Measurements from ENCODE around the gene CDH23. TPM values are rescaled to one million over a fixed set of nuclear protein-coding genes. Genes with fewer than 3 reads are reported as not detected.

The CDH23 gene
- total RNA-seq, 1 experiment from 2014 or later = not detected

DNA sequence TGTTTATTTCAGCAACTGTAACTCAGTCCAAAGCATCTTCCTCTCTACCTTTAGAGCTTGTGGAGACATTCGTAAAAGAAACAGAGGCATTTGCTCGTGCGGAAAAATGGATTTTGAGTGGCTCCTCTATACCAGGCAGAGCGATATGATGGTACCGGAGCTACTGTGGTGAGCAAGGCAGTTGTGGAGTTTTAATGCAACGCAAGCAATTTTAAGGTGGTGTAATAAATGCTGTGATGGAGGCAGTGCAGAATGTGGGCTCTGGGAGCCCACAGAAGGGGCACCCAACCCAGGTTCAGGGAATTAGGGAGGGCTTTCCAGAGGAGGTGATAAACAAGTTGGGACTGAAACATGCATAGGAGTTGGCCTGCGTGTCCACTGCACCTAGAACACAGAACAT, 149.5 kb downstream of the CDH23 start:
- no peak overlapping the region for H2AFZ ChIP-seq (ENCODE audit: low read length)
- no peaks in the 10 kb centered on the region for H3K36me3 ChIP-seq (ENCODE audit: low read depth, low read length)
- ChIA-PET POLR2A (ENCODE audit: unreplicated experiment) (no interaction called here), CTCF (no interaction called here)
- intact Hi-C loops (cut with micrococcal nuclease) = no loop called here
- H3K4me2 ChIP-seq (ENCODE audit: low read length) = no peak overlapping the region
- DNase-seq (no peak), ATAC-seq (no peak)
- TF ChIP-seq EZH2phosphoT487 (IDR thresholded peaks at IDR 0.05; ENCODE audit: borderline replicate concordance, low read length) = no peak
- TF ChIP-seq EZH2 (IDR thresholded peaks at IDR 0.05; ENCODE audit: low read length, unreplicated experiment) = no peak
- TF ChIP-seq, protein P1, sequence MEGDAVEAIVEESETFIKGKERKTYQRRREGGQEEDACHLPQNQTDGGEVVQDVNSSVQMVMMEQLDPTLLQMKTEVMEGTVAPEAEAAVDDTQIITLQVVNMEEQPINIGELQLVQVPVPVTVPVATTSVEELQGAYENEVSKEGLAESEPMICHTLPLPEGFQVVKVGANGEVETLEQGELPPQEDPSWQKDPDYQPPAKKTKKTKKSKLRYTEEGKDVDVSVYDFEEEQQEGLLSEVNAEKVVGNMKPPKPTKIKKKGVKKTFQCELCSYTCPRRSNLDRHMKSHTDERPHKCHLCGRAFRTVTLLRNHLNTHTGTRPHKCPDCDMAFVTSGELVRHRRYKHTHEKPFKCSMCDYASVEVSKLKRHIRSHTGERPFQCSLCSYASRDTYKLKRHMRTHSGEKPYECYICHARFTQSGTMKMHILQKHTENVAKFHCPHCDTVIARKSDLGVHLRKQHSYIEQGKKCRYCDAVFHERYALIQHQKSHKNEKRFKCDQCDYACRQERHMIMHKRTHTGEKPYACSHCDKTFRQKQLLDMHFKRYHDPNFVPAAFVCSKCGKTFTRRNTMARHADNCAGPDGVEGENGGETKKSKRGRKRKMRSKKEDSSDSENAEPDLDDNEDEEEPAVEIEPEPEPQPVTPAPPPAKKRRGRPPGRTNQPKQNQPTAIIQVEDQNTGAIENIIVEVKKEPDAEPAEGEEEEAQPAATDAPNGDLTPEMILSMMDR (conservative IDR thresholded peaks at IDR 0.05; ENCODE audit: low read depth, low read length) = no peak
- H3K27ac ChIP-seq (ENCODE audit: low read length) = no peak overlapping the region
- H3F3A ChIP-seq (ENCODE audit: low read length, unreplicated experiment) = no peaks in the 10 kb centered on the region
- H3K9me3 ChIP-seq (ENCODE audit: low read length) = no peaks in the 10 kb centered on the region
- no peaks in the 10 kb centered on the region for H3K4me1 ChIP-seq (ENCODE audit: insufficient read depth, low read length)
- peaks cover 48% of the 10 kb centered on the region for H3K27me3 ChIP-seq (ENCODE audit: low read length)
- no TSS peak for BruUV-seq (replicated peaks)
- H3K4me3 ChIP-seq (ENCODE audit: low read length) = no peak overlapping the region
- H3K9ac ChIP-seq (ENCODE audit: low read length) = no peak overlapping the region
- H4K20me1 ChIP-seq (ENCODE audit: low read length) = no peaks in the 10 kb centered on the region
- no peaks in the 10 kb centered on the region for H3K79me2 ChIP-seq (ENCODE audit: low read length)
- H3K9me2 ChIP-seq (replicated peaks; ENCODE audit: low read length) = no peaks in the 10 kb centered on the region

GRCh38 chr10:71547312-71547711, 150.6 kb downstream of the CDH23 start:
- no peaks in the 10 kb centered on the region for H3K79me2 ChIP-seq (ENCODE audit: low read length)
- no peaks in the 10 kb centered on the region for H4K20me1 ChIP-seq (ENCODE audit: low read length)
- intact Hi-C loops (cut with micrococcal nuclease) = no loop called here
- POLR2A ChIA-PET (ENCODE audit: unreplicated experiment) = no interaction called here
- no peak overlapping the region for H3K27ac ChIP-seq (ENCODE audit: low read length)
- H3K4me2 ChIP-seq (ENCODE audit: low read length) = no peak overlapping the region
- H3K36me3 ChIP-seq (ENCODE audit: low read depth, low read length) = no peaks in the 10 kb centered on the region
- no peak overlapping the region for H3K4me3 ChIP-seq (ENCODE audit: low read length)
- TF ChIP-seq EZH2phosphoT487 (IDR thresholded peaks at IDR 0.05; ENCODE audit: borderline replicate concordance, low read length) = no peak
- TF ChIP-seq, protein P1 (conservative IDR thresholded peaks at IDR 0.05; ENCODE audit: low read depth, low read length) = no peak
- no peak for TF ChIP-seq EZH2 (IDR thresholded peaks at IDR 0.05; ENCODE audit: low read length, unreplicated experiment)
- CTCF ChIA-PET = no interaction called here
- DNase-seq (no peak), ATAC-seq (no peak)
- H3K9ac ChIP-seq (ENCODE audit: low read length) = no peak overlapping the region
- no peaks in the 10 kb centered on the region for H3F3A ChIP-seq (ENCODE audit: low read length, unreplicated experiment)
- no peaks in the 10 kb centered on the region for H3K9me2 ChIP-seq (replicated peaks; ENCODE audit: low read length)
- no peaks in the 10 kb centered on the region for H3K4me1 ChIP-seq (ENCODE audit: insufficient read depth, low read length)
- H3K9me3 ChIP-seq (ENCODE audit: low read length) = no peaks in the 10 kb centered on the region
- BruUV-seq (replicated peaks) = no TSS peak
- no peak overlapping the region for H2AFZ ChIP-seq (ENCODE audit: low read length)
- peaks cover 39% of the 10 kb centered on the region for H3K27me3 ChIP-seq (ENCODE audit: low read length)

DNA sequence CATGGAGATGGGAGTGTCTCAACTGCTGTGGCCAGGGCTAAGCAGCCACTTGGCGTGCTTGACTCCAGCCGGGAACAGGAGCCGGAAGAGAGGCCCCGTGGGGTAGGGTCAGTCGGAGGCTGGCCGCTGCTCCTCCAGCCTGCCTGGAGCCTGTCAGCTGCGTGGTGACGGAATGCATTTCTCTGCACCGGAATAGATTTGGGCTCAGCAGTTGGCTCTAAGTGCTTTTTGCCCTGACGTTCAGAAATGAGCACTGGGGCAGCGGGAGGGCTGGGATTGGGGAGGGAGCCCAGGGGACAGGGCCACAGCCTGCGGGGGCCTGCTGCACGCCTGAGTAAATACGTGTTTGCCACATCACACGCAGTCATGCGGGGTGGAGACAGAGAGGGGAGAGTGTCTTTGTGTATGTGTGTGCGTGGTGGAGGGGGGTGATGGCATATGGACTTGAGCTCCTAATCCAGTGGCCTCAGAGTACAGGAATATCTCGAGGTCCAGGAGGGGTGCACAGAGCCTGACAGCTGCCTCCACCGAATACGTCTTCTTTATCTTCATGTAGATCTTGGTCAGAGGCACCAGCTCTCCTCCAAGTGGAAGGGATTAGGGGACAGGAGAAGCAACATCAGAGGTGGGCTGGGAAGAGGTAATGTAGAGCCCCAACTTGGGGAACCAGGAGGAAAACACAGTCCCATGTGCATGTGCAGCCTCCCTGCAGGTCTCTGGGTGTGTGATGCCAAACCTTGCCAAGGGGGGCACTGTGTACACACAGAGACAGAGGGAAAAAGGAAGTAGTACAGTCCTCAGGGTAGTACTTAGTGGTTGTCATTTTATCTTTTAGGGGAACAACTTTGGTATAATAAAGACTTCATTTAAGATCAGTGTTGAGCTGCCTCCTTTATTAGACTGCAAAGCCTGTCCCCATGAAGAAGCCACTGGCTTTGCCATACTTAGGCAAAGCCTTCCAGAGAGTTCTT, 151.4 kb downstream of the CDH23 start:
- ATAC-seq = peak; percentile 64; the same call in 1 of the 2 replicates
- H3K9me2 ChIP-seq (replicated peaks; ENCODE audit: low read length) = no peaks in the 10 kb centered on the region
- ChIA-PET CTCF (no interaction called here), POLR2A (ENCODE audit: unreplicated experiment) (no interaction called here)
- H2AFZ ChIP-seq (ENCODE audit: low read length) = no peak overlapping the region
- intact Hi-C loops (cut with micrococcal nuclease) = no loop called here
- BruUV-seq (replicated peaks) = no TSS peak
- no peaks in the 10 kb centered on the region for H3K4me1 ChIP-seq (ENCODE audit: insufficient read depth, low read length)
- no peak overlapping the region for H3K9ac ChIP-seq (ENCODE audit: low read length)
- H3K4me2 ChIP-seq (ENCODE audit: low read length) = no peak overlapping the region
- H3K9me3 ChIP-seq (ENCODE audit: low read length) = no peaks in the 10 kb centered on the region
- no peaks in the 10 kb centered on the region for H3K36me3 ChIP-seq (ENCODE audit: low read depth, low read length)
- H4K20me1 ChIP-seq (ENCODE audit: low read length) = no peaks in the 10 kb centered on the region
- H3K79me2 ChIP-seq (ENCODE audit: low read length) = no peaks in the 10 kb centered on the region
- TF ChIP-seq EZH2phosphoT487 (IDR thresholded peaks at IDR 0.05; ENCODE audit: borderline replicate concordance, low read length) (no peak), EZH2 (IDR thresholded peaks at IDR 0.05; ENCODE audit: low read length, unreplicated experiment) (no peak)
- TF ChIP-seq, protein P1 (conservative IDR thresholded peaks at IDR 0.05; ENCODE audit: low read depth, low read length) = peak; percentile 52
- H3K27me3 ChIP-seq (ENCODE audit: low read length) = peaks cover 37% of the 10 kb centered on the region
- H3K4me3 ChIP-seq (ENCODE audit: low read length) = no peak overlapping the region
- peak; percentile 34 for DNase-seq
- no peaks in the 10 kb centered on the region for H3F3A ChIP-seq (ENCODE audit: low read length, unreplicated experiment)
- no peak overlapping the region for H3K27ac ChIP-seq (ENCODE audit: low read length)
